Measurements from ENCODE around the gene SWSAP1.

Gene SWSAP1

GRCh38 chr19:11408591-11408990, 34.1 kb downstream of the SWSAP1 start:
- TF ChIP-seq CTCF (IDR thresholded peaks at IDR 0.05), result no peak

GRCh38 chr19:11410682-11411081, 36.2 kb downstream of the SWSAP1 start:
- TF ChIP-seq CTCF (IDR thresholded peaks at IDR 0.05), result no peak

GRCh38 chr19:11414544-11414943, 40.1 kb downstream of the SWSAP1 start:
- no peak for TF ChIP-seq CTCF (IDR thresholded peaks at IDR 0.05)

GRCh38 chr19:11416346-11417052, 42.0 kb downstream of the SWSAP1 start:
- TF ChIP-seq CTCF (IDR thresholded peaks at IDR 0.05), result no peak

GRCh38 chr19:11418094-11418548, 43.7 kb downstream of the SWSAP1 start:
- TF ChIP-seq CTCF (IDR thresholded peaks at IDR 0.05), result no peak

- no peak for TF ChIP-seq CTCF (IDR thresholded peaks at IDR 0.05)
These were observed 44.4 kb downstream of the SWSAP1 start, which contains the start of gene RGL3 for GRCh38 chr19:11418549-11419506. Gene RGL3, minus strand, starts transcription at chr19:11419314. Its CDS starts 36 bp downstream, at chr19:11419278.

GRCh38 chr19:11420429-11421370, 46.2 kb downstream of the SWSAP1 start:
- TF ChIP-seq CTCF (IDR thresholded peaks at IDR 0.05), result no peak
